PC-3 (cell line): ENCODE results near the gene AQP6.

Source experiments
- EZH2 ChIP-seq: fragments of 300-600 bp; sonication (generic); IDR thresholded peaks from one replicate; pipeline ENCODE4 v1.6.1; 2017; ENCODE audit warnings: antibody characterized with exemption, mild to moderate bottlenecking, low read length; ENCODE audit not compliant: unreplicated experiment
- EZH2phosphoT487 ChIP-seq: fragments of 300-600 bp; sonication (generic); IDR thresholded peaks from 2 replicates; pipeline ENCODE4 v1.6.1; 2018; ENCODE audit warnings: mild to moderate bottlenecking, antibody characterized with exemption, low read length, borderline replicate concordance
- TF ChIP-seq, protein P1 (sequence below): fragments of 300-600 bp; sonication (generic); conservative IDR thresholded peaks from 2 replicates; pipeline ENCODE4 v1.5.1; 2017; ENCODE audit warnings: antibody characterized with exemption, low read depth, mild to moderate bottlenecking, low read length

- TF ChIP-seq, protein P1, sequence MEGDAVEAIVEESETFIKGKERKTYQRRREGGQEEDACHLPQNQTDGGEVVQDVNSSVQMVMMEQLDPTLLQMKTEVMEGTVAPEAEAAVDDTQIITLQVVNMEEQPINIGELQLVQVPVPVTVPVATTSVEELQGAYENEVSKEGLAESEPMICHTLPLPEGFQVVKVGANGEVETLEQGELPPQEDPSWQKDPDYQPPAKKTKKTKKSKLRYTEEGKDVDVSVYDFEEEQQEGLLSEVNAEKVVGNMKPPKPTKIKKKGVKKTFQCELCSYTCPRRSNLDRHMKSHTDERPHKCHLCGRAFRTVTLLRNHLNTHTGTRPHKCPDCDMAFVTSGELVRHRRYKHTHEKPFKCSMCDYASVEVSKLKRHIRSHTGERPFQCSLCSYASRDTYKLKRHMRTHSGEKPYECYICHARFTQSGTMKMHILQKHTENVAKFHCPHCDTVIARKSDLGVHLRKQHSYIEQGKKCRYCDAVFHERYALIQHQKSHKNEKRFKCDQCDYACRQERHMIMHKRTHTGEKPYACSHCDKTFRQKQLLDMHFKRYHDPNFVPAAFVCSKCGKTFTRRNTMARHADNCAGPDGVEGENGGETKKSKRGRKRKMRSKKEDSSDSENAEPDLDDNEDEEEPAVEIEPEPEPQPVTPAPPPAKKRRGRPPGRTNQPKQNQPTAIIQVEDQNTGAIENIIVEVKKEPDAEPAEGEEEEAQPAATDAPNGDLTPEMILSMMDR = no peak
- TF ChIP-seq EZH2 = no peak
- TF ChIP-seq EZH2phosphoT487 = no peak
These were observed 21.1 kb upstream of the AQP6 start for GRCh38 chr12:49951411-49952240.
